Endothelial cell of umbilical vein (primary cell): Measurements from ENCODE around the gene TNIP3. TPM values are rescaled to one million over a fixed set of nuclear protein-coding genes. Genes with fewer than 3 reads are reported as not detected.

Experiments
- BruUV-seq: library from RNA; stranded (reverse); fragments of 400-500 nt; replicated peaks from 2 replicates; lab custom pipeline; 2021; lab: Mats Ljungman, UMichigan
- CTCF ChIA-PET: fragments of 300-600, 350-600 bp; sonication (Branson Sonifier 250); formaldehyde crosslinking; loops from one replicate; lab custom pipeline; 2021; ENCODE audit warnings: antibody characterized with exemption, inconsistent platforms; lab: Charles Lee
- POLR2A ChIA-PET: fragments of 300-600, 350-600 bp; sonication (Branson Sonifier 250); formaldehyde crosslinking; loops from one replicate; lab custom pipeline; 2021; ENCODE audit warnings: antibody characterized with exemption, inconsistent platforms; lab: Charles Lee
- DNase-seq: peaks from one replicate; pipeline ENCODE4 v3.0.0-alpha.2; 2011; ENCODE audit warnings: low read depth, low spot score
- FAIRE-seq: peaks from 2 replicates; lab custom pipeline; 2011; peaks lifted over from hg19 to GRCh38; lab: Jason Lieb, UNC
- H2AFZ ChIP-seq: 2 replicates; pipeline ENCODE4 v1.6.0; 2012; ENCODE audit warnings: low read depth, low read length, control low read depth, inconsistent platforms
- H3K27ac ChIP-seq: 2 replicates; pipeline ENCODE4 v1.5.1; 2011; ENCODE audit warnings: low read depth, mild to moderate bottlenecking, control low read depth, low read length, moderate library complexity; ENCODE audit not compliant: insufficient read depth
- H3K27me3 ChIP-seq, 2 experiments: 2 replicates each; pipeline versions ENCODE4 v1.6.0 to v1.6.1; 2011; ENCODE audit warnings: low read length in 2 of 2, mixed read lengths in 1 of 2; ENCODE audit not compliant: control insufficient read depth in 2 of 2, insufficient read depth in 2 of 2
- H3K36me3 ChIP-seq, 2 experiments: 2 replicates in 1 of 2; 3 replicates in 1 of 2; pipeline ENCODE4 v1.5.1; 2011; ENCODE audit warnings: low read length in 2 of 2, mild to moderate bottlenecking in 1 of 2, moderate library complexity in 1 of 2; ENCODE audit not compliant: control insufficient read depth in 2 of 2, insufficient read depth in 2 of 2; ENCODE audit errors: extremely low read depth in 1 of 2
- H3K4me1 ChIP-seq: 3 replicates; pipeline ENCODE4 v1.5.1; 2011; ENCODE audit warnings: mild to moderate bottlenecking, low read length; ENCODE audit not compliant: control insufficient read depth, insufficient read depth; ENCODE audit errors: extremely low read depth
- H3K4me2 ChIP-seq: 2 replicates; pipeline ENCODE4 v1.6.1; 2011; ENCODE audit warnings: low read length, control low read depth, mixed read lengths; ENCODE audit not compliant: insufficient read depth
- H3K4me3 ChIP-seq, 3 experiments: fragments of 200-600 bp in 1 of 3; sonication (generic), shearing (Covaris generic) in 1 of 3; replicated peaks in 1 of 3; 2 replicates each; pipeline ENCODE4 v1.5.1; 2011 to 2016; ENCODE audit warnings: control low read depth in 3 of 3, low read length in 3 of 3, mild to moderate bottlenecking in 2 of 3, inconsistent platforms in 1 of 3, low read depth in 1 of 3, moderate library complexity in 1 of 3; ENCODE audit not compliant: insufficient read depth in 1 of 3
- H3K79me2 ChIP-seq: 2 replicates; pipeline ENCODE4 v1.6.0; 2012; ENCODE audit warnings: low read length, inconsistent platforms; ENCODE audit not compliant: control insufficient read depth, insufficient read depth
- H3K9ac ChIP-seq: replicated peaks from 2 replicates; pipeline ENCODE3; 2011; ENCODE audit warnings: low read length, control low read depth; ENCODE audit not compliant: insufficient read depth; ENCODE audit errors: extremely low read depth
- H3K9me1 ChIP-seq: replicated peaks from 3 replicates; pipeline ENCODE4 v1.6.0; 2011; ENCODE audit warnings: mild to moderate bottlenecking, low read length; ENCODE audit not compliant: control insufficient read depth, insufficient read depth; ENCODE audit errors: extremely low read depth
- H3K9me3 ChIP-seq: replicated peaks from 2 replicates; pipeline ENCODE4 v1.5.1; 2012; ENCODE audit warnings: low read length, inconsistent platforms; ENCODE audit not compliant: control insufficient read depth, insufficient read depth
- H4K20me1 ChIP-seq: replicated peaks from 2 replicates; pipeline ENCODE3; 2011; ENCODE audit warnings: mild to moderate bottlenecking, low read length; ENCODE audit not compliant: control insufficient read depth, insufficient read depth; ENCODE audit errors: extremely low read depth
- EZH2 ChIP-seq: IDR thresholded peaks from 2 replicates; pipeline ENCODE4 v1.6.1; 2012; ENCODE audit warnings: borderline replicate concordance, low read depth, mild to moderate bottlenecking, moderate library complexity, low read length, inconsistent platforms; ENCODE audit not compliant: severe bottlenecking
- FOS ChIP-seq: IDR thresholded peaks from 2 replicates; pipeline ENCODE4 v1.6.1; 2011; ENCODE audit warnings: mild to moderate bottlenecking, low read length, moderate library complexity, borderline replicate concordance; ENCODE audit not compliant: insufficient read depth
- MAX ChIP-seq: IDR thresholded peaks from 2 replicates; pipeline ENCODE4 v1.6.1; 2011; ENCODE audit not compliant: insufficient read depth, insufficient read length
- MYC ChIP-seq: IDR thresholded peaks from one replicate; pipeline ENCODE4 v1.6.1; 2011; ENCODE audit warnings: mild to moderate bottlenecking, low read depth, low read length
- POLR2A ChIP-seq: IDR thresholded peaks from 2 replicates; pipeline ENCODE4 v1.6.1; 2012; ENCODE audit warnings: low read depth, mild to moderate bottlenecking, control low read depth, low read length
- dilution Hi-C: fragments of 300-500 bp; cut with MboI; formaldehyde crosslinking; loops from one replicate; pipeline ENCODE4 v1.15.0; 2019; ENCODE audit warnings: low sequenced_read_pairs; ENCODE audit not compliant: extremely low pct_ligation_motif_present
- intact Hi-C: fragments of 100-400 bp; cut with micrococcal nuclease; formaldehyde crosslinking; loops from one replicate; pipeline ENCODE4 v1.10.0; 2022
- polyA plus RNA-seq, 4 experiments: library from polyadenylated mRNA; depleted of rRNA in 3 of 4; stranded (reverse) in 3 of 4; unstranded in 1 of 4; fragments of >200 nt; gene quantifications; 2 replicates each; pipeline versions ENCODE4 v1.2.1 to v1.2.3, GENCODE V29; 2011 to 2012; ENCODE audit warnings: missing spikeins in 1 of 4
- total RNA-seq: library from RNA; stranded (reverse); gene quantifications from 2 replicates; pipeline ENCODE4 v1.2.3, GENCODE V29; 2021
- TF ChIP-seq, protein P1 (sequence below), 2 donors: IDR thresholded peaks; 1 replicate in 1 of 2; 2 replicates in 1 of 2; pipeline ENCODE4 v1.5.1; 2011; ENCODE audit warnings: low read length in 2 of 2, mild to moderate bottlenecking in 2 of 2, moderate library complexity in 2 of 2, control low read depth in 1 of 2, inconsistent platforms in 1 of 2, low read depth in 1 of 2; ENCODE audit not compliant: insufficient read depth in 1 of 2; ENCODE audit errors: extremely low read depth in 1 of 2

The TNIP3 gene
- total and polyA plus RNA-seq, 2 donors (not counting 3 experiments of a cell fraction or from before 2014, with no cell fraction given), result not detected

GRCh38 chr4:121148621-121149020, 15.5 kb downstream of the TNIP3 start:
- Histone ChIP-seq H3K79me2 (no peaks in the 10 kb centered on the region), H3K4me1 (no peaks in the 10 kb centered on the region), H3K36me3 (no peaks in the 10 kb centered on the region), H3K27me3 (no peaks in the 10 kb centered on the region), H2AFZ (no peak overlapping the region), H3K4me3 (no peak overlapping the region), H3K9ac (no peak overlapping the region), H3K4me2 (no peak overlapping the region), H3K27ac (no peak overlapping the region), H4K20me1 (no peaks in the 10 kb centered on the region), H3K9me1 (no peaks in the 10 kb centered on the region), H3K9me3 (no peaks in the 10 kb centered on the region)
- TF ChIP-seq EZH2, result no peak
- TF ChIP-seq, protein P1, sequence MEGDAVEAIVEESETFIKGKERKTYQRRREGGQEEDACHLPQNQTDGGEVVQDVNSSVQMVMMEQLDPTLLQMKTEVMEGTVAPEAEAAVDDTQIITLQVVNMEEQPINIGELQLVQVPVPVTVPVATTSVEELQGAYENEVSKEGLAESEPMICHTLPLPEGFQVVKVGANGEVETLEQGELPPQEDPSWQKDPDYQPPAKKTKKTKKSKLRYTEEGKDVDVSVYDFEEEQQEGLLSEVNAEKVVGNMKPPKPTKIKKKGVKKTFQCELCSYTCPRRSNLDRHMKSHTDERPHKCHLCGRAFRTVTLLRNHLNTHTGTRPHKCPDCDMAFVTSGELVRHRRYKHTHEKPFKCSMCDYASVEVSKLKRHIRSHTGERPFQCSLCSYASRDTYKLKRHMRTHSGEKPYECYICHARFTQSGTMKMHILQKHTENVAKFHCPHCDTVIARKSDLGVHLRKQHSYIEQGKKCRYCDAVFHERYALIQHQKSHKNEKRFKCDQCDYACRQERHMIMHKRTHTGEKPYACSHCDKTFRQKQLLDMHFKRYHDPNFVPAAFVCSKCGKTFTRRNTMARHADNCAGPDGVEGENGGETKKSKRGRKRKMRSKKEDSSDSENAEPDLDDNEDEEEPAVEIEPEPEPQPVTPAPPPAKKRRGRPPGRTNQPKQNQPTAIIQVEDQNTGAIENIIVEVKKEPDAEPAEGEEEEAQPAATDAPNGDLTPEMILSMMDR (IDR thresholded peaks at IDR 0.05; ENCODE audit: extremely low read depth in 1 of 2, insufficient read depth in 1 of 2, low read depth in 1 of 2, low read length in 2 of 2), result no peak
- TF ChIP-seq POLR2A, result no peak
- TF ChIP-seq FOS, result no peak
- TF ChIP-seq MYC, result no peak
- TF ChIP-seq MAX, result no peak
- dilution Hi-C loops, result no loop called here
- intact Hi-C loops, result no loop called here
- BruUV-seq, result no TSS peak
- POLR2A ChIA-PET, result no interaction called here
- FAIRE-seq (no peak), DNase-seq (no peak)
- CTCF ChIA-PET, result no interaction called here

GRCh38 chr4:121148000-121148399, 16.1 kb downstream of the TNIP3 start:
- no TSS peak for BruUV-seq
- TF ChIP-seq, protein P1 (IDR thresholded peaks at IDR 0.05; ENCODE audit: extremely low read depth in 1 of 2, insufficient read depth in 1 of 2, low read depth in 1 of 2, low read length in 2 of 2), result no peak
- no peak for TF ChIP-seq MAX
- no peak for TF ChIP-seq MYC
- TF ChIP-seq FOS, result no peak
- ChIA-PET POLR2A (no interaction called here), CTCF (no interaction called here)
- Histone ChIP-seq H3K79me2 (no peaks in the 10 kb centered on the region), H3K4me2 (no peak overlapping the region), H3K9me3 (no peaks in the 10 kb centered on the region), H4K20me1 (no peaks in the 10 kb centered on the region), H3K27ac (no peak overlapping the region), H3K9me1 (no peaks in the 10 kb centered on the region), H3K27me3 (no peaks in the 10 kb centered on the region), H3K4me3 (no peak overlapping the region), H3K36me3 (no peaks in the 10 kb centered on the region), H3K9ac (no peak overlapping the region), H2AFZ (no peak overlapping the region), H3K4me1 (no peaks in the 10 kb centered on the region)
- intact Hi-C loops (no loop called here), dilution Hi-C loops (no loop called here)
- DNase-seq, result no peak
- FAIRE-seq, result no peak
